ENCODE data around the gene ZNF749. TPM values are rescaled to one million over a fixed set of nuclear protein-coding genes. Genes with fewer than 3 reads are reported as not detected.

ZNF749 gene
- total RNA-seq, 6 donors from 2014 or later, result 6.9 to 16.1 (median 9.0) TPM

GRCh38 chr19:57452307-57452706 lies 17.2 kb downstream of the ZNF749 start:
- H3K9me3 ChIP-seq, result peaks cover 14 to 54% (median 29%) of the 10 kb centered on the region in 4 donors
- DNase-seq (no peak), ATAC-seq (ENCODE audit: low FRiP score in 2 of 2) (no peak)
- TF ChIP-seq POLR2AphosphoS5 (IDR thresholded peaks at IDR 0.05), result no peak
- TF ChIP-seq, protein P1, sequence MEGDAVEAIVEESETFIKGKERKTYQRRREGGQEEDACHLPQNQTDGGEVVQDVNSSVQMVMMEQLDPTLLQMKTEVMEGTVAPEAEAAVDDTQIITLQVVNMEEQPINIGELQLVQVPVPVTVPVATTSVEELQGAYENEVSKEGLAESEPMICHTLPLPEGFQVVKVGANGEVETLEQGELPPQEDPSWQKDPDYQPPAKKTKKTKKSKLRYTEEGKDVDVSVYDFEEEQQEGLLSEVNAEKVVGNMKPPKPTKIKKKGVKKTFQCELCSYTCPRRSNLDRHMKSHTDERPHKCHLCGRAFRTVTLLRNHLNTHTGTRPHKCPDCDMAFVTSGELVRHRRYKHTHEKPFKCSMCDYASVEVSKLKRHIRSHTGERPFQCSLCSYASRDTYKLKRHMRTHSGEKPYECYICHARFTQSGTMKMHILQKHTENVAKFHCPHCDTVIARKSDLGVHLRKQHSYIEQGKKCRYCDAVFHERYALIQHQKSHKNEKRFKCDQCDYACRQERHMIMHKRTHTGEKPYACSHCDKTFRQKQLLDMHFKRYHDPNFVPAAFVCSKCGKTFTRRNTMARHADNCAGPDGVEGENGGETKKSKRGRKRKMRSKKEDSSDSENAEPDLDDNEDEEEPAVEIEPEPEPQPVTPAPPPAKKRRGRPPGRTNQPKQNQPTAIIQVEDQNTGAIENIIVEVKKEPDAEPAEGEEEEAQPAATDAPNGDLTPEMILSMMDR (IDR thresholded peaks at IDR 0.05), result no peak
- H3K36me3 ChIP-seq, result no peaks in the 10 kb centered on the region
- H3K4me3 ChIP-seq, result no peak overlapping the region
- H3K27me3 ChIP-seq, result no peaks in the 10 kb centered on the region
- WGBS, 2 donors, result 94 to 96% methylated on average over 3 of the region's 3 CpGs
- no peak overlapping the region for H3K27ac ChIP-seq
- no peaks in the 10 kb centered on the region for H3K4me1 ChIP-seq

- Histone ChIP-seq H3K36me3 (peaks cover 0 to 9% (median 6%) of the 10 kb centered on the region in 4 donors), H3K4me3 (no peak overlapping the region), H3K9me3 (peaks cover 57 to 85% (median 78%) of the 10 kb centered on the region in 4 donors), H3K27me3 (no peaks in the 10 kb centered on the region), H3K27ac (no peak overlapping the region), H3K4me1 (no peaks in the 10 kb centered on the region)
- TF ChIP-seq, protein P1 (IDR thresholded peaks at IDR 0.05), result no peak
- TF ChIP-seq POLR2A (IDR thresholded peaks at IDR 0.05) (no peak), EP300 (IDR thresholded peaks at IDR 0.05) (no peak), POLR2AphosphoS5 (IDR thresholded peaks at IDR 0.05) (no peak)
- DNase-seq (no peak), ATAC-seq (ENCODE audit: low FRiP score in 2 of 2) (no peak)
- 82 to 85% methylated on average over 5 of the region's 5 CpGs for WGBS, 2 donors
Measured at GRCh38 chr19:57465680-57466381, 30.7 kb downstream of the ZNF749 start.

DNA sequence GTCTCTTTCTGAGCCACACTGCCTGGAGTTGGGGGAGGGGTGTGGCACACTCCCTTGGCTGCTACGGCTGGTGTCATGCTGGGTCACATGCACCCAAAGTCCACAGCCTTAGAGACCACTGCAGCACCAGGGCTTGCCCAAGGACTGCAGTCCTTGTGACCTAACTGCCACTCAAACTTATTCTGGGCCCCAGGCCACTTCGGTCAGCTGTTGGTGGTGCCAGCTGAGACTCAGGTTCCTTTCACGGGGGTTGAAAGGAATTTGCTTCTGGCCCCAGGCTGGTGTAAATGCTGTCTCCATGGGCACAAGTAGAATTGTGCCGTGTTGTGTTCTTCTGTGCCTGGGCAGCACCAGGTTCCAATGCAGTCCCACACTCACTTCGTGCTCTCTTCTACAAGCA lies 31.4 kb downstream of the ZNF749 start:
- ATAC-seq (ENCODE audit: low FRiP score in 2 of 2) (no peak), DNase-seq (no peak)
- Histone ChIP-seq H3K4me3 (no peak overlapping the region), H3K4me1 (no peaks in the 10 kb centered on the region), H3K27me3 (no peaks in the 10 kb centered on the region), H3K27ac (no peak overlapping the region), H3K9me3 (peaks cover 59 to 90% (median 80%) of the 10 kb centered on the region in 4 donors), H3K36me3 (peaks cover 0 to 9% (median 6%) of the 10 kb centered on the region in 4 donors)
- WGBS, 2 donors, result 95 to 100% methylated on average over 3 to 5 of the region's 5 CpGs
- TF ChIP-seq, protein P1 (IDR thresholded peaks at IDR 0.05), result no peak
- TF ChIP-seq POLR2A (IDR thresholded peaks at IDR 0.05) (no peak), EP300 (IDR thresholded peaks at IDR 0.05) (no peak), POLR2AphosphoS5 (IDR thresholded peaks at IDR 0.05) (no peak)

- DNase-seq (no peak), ATAC-seq (ENCODE audit: low FRiP score in 2 of 2) (no peak)
- TF ChIP-seq, protein P1 (IDR thresholded peaks at IDR 0.05), result no peak
- TF ChIP-seq EP300 (IDR thresholded peaks at IDR 0.05) (no peak), POLR2A (IDR thresholded peaks at IDR 0.05) (no peak), POLR2AphosphoS5 (IDR thresholded peaks at IDR 0.05) (no peak)
- Histone ChIP-seq H3K4me3 (no peak overlapping the region), H3K27me3 (no peaks in the 10 kb centered on the region), H3K4me1 (peaks cover 7 to 14% (median 9%) of the 10 kb centered on the region in 4 donors), H3K9me3 (peaks cover 72 to 89% (median 87%) of the 10 kb centered on the region in 4 donors), H3K27ac (no peak overlapping the region), H3K36me3 (peaks cover 4 to 36% (median 29%) of the 10 kb centered on the region in 4 donors)
- 92 to 100% methylated on average over 4 of the region's 4 CpGs for WGBS, 2 donors
Measured at GRCh38 chr19:57473646-57474045, 38.5 kb downstream of the ZNF749 start.

Data from upper lobe of left lung (tissue), 6 donors.